GM10248 (cell line): ENCODE results near the gene MAP3K4.

Experiments
- CTCF ChIA-PET: fragments of 300-600 bp; sonication (Branson Sonifier 250); formaldehyde crosslinking; extraction: SDS; loops from one replicate; lab custom pipeline; 2021; ENCODE audit warnings: antibody characterized with exemption; lab: Yijun Ruan, JAX
- POLR2A ChIA-PET: fragments of 350-650 bp; sonication (Branson Sonifier 250); formaldehyde crosslinking; extraction: SDS; loops from one replicate; lab custom pipeline; 2020; ENCODE audit warnings: antibody characterized with exemption; lab: Yijun Ruan, JAX
- DNase-seq: peaks from one replicate; pipeline ENCODE4 v3.0.0; 2012; ENCODE audit errors: extremely low spot score
- CTCF ChIP-seq: IDR thresholded peaks from 2 replicates; pipeline ENCODE4 v1.5.1; 2012; ENCODE audit warnings: mild to moderate bottlenecking, low read depth; ENCODE audit errors: extremely low read depth, missing control alignments, control extremely low read depth

The MAP3K4 gene

GRCh38 chr6:161019324-161019839 is 27.8 kb downstream of the MAP3K4 start:
- TF ChIP-seq CTCF = no peak
- ChIA-PET CTCF (no interaction called here), POLR2A (no interaction called here)
- DNase-seq = no peak

GRCh38 chr6:161021543-161021942 is 30.0 kb downstream of the MAP3K4 start:
- CTCF ChIA-PET = interaction anchor here (0.9 to 2.1 kb wide), 7 partner anchors 10 to 31 kb away, joined by 3 to 5 read pairs (median 3); no protein-coding TSS in a partner anchor
- no peak for TF ChIP-seq CTCF
- DNase-seq = no peak
- POLR2A ChIA-PET = no interaction called here

- ChIA-PET POLR2A (no interaction called here), CTCF (interaction anchor here (0.9 to 2.1 kb wide), 8 partner anchors 10 to 32 kb away, joined by 3 to 5 read pairs (median 3); no protein-coding TSS in a partner anchor)
- no peak for DNase-seq
- no peak for TF ChIP-seq CTCF
These were observed 30.6 kb downstream of the MAP3K4 start for GRCh38 chr6:161021998-161022743.

- DNase-seq = no peak
- ChIA-PET CTCF (interaction anchor here (1.3 to 1.6 kb wide), 4 partner anchors 10 to 33 kb away, joined by 3 read pairs; no protein-coding TSS in a partner anchor), POLR2A (no interaction called here)
- no peak for TF ChIP-seq CTCF
These were observed 31.7 kb downstream of the MAP3K4 start for GRCh38 chr6:161023316-161023715.

- ChIA-PET CTCF (interaction anchor here (0.7 kb wide), 1 partner anchor 8 kb away, joined by 3 read pairs; no protein-coding TSS in a partner anchor), POLR2A (no interaction called here)
- DNase-seq = no peak
- no peak for TF ChIP-seq CTCF
These were observed 32.9 kb downstream of the MAP3K4 start for GRCh38 chr6:161024364-161024920.

- ChIA-PET POLR2A (no interaction called here), CTCF (interaction anchor here (0.8 to 3.6 kb wide), 9 partner anchors 11 to 97 kb away, joined by 3 to 23 read pairs (median 4); no protein-coding TSS in a partner anchor)
- no peak for TF ChIP-seq CTCF
- no peak for DNase-seq
These were observed 35.8 kb downstream of the MAP3K4 start for GRCh38 chr6:161027385-161027784.
